Keratinocyte (primary cell): ENCODE results near the gene TRPM1. TPM values are rescaled to one million over a fixed set of nuclear protein-coding genes. Genes with fewer than 3 reads are reported as not detected.

Experiments used
- DNase-seq: peaks from one replicate; pipeline ENCODE4 v3.0.0-alpha.2; 2011; ENCODE audit warnings: low read depth, missing footprints, low spot score
- FAIRE-seq: peaks from 2 replicates; lab custom pipeline; 2011; peaks lifted over from hg19 to GRCh38; lab: Jason Lieb, UNC
- H2AFZ ChIP-seq: 2 replicates; pipeline ENCODE4 v1.6.0; 2012; ENCODE audit warnings: low read length, control low read depth, inconsistent platforms; ENCODE audit not compliant: control insufficient read depth
- H3K27ac ChIP-seq: 2 replicates; pipeline ENCODE4 v1.5.1; 2011; ENCODE audit warnings: low read length; ENCODE audit not compliant: control insufficient read depth, insufficient read depth
- H3K27me3 ChIP-seq: 3 replicates; pipeline ENCODE4 v1.6.0; 2011; ENCODE audit warnings: low read length; ENCODE audit not compliant: control insufficient read depth, insufficient read depth; ENCODE audit errors: extremely low read depth
- H3K36me3 ChIP-seq, 2 experiments: 2 replicates in 1 of 2; 3 replicates in 1 of 2; pipeline ENCODE4 v1.5.1; 2011; ENCODE audit warnings: low read length in 2 of 2, mild to moderate bottlenecking in 1 of 2; ENCODE audit not compliant: control insufficient read depth in 2 of 2, insufficient read depth in 2 of 2; ENCODE audit errors: extremely low read depth in 1 of 2
- H3K4me1 ChIP-seq: 3 replicates; pipeline ENCODE4 v1.5.1; 2011; ENCODE audit warnings: low read length; ENCODE audit not compliant: control insufficient read depth, insufficient read depth; ENCODE audit errors: extremely low read depth
- H3K4me2 ChIP-seq: 3 replicates; pipeline ENCODE4 v1.6.0; 2011; ENCODE audit warnings: low read depth, low read length; ENCODE audit not compliant: control insufficient read depth, insufficient read depth; ENCODE audit errors: extremely low read depth
- H3K4me3 ChIP-seq, 3 experiments: fragments of 200-600 bp in 1 of 3; sonication (generic) in 1 of 3; 2 replicates in 2 of 3; 3 replicates in 1 of 3; pipeline ENCODE4 v1.5.1; 2011 to 2016; ENCODE audit warnings: low read length in 3 of 3, mild to moderate bottlenecking in 3 of 3, control low read depth in 2 of 3, inconsistent platforms in 1 of 3, low read depth in 1 of 3, mixed read lengths in 1 of 3, mixed run types in 1 of 3, moderate library complexity in 1 of 3; ENCODE audit not compliant: control insufficient read depth in 2 of 3, insufficient read depth in 2 of 3; ENCODE audit errors: extremely low read depth in 1 of 3
- H3K79me2 ChIP-seq: 2 replicates; pipeline ENCODE4 v1.6.0; 2012; ENCODE audit warnings: low read length; ENCODE audit not compliant: control insufficient read depth, insufficient read depth
- H3K9ac ChIP-seq: 3 replicates; pipeline ENCODE4 v1.6.0; 2011; ENCODE audit warnings: low read length; ENCODE audit not compliant: control insufficient read depth, insufficient read depth; ENCODE audit errors: extremely low read depth
- H3K9me1 ChIP-seq: 3 replicates; pipeline ENCODE4 v1.6.0; 2011; ENCODE audit warnings: low read length; ENCODE audit not compliant: control insufficient read depth, insufficient read depth; ENCODE audit errors: extremely low read depth
- H3K9me3 ChIP-seq: 2 replicates; pipeline ENCODE4 v1.5.1; 2012; ENCODE audit warnings: low read depth, low read length; ENCODE audit not compliant: control insufficient read depth
- H4K20me1 ChIP-seq: 3 replicates; pipeline ENCODE4 v1.6.0; 2011; ENCODE audit warnings: low read length; ENCODE audit not compliant: control insufficient read depth, insufficient read depth; ENCODE audit errors: extremely low read depth
- CTCF ChIP-seq, 3 experiments: IDR thresholded peaks in 1 of 3; conservative IDR thresholded peaks in 1 of 3; optimal IDR thresholded peaks in 1 of 3; 2 replicates in 2 of 3; 3 replicates in 1 of 3; pipeline versions ENCODE3 to v1.5.1; 2011; ENCODE audit warnings: low read length in 3 of 3, mild to moderate bottlenecking in 3 of 3, moderate library complexity in 2 of 3, control low read depth in 1 of 3, inconsistent platforms in 1 of 3; ENCODE audit not compliant: insufficient read depth in 2 of 3; ENCODE audit errors: extremely low read depth in 1 of 3
- EZH2 ChIP-seq: IDR thresholded peaks from one replicate; pipeline ENCODE4 v1.6.1; 2012; ENCODE audit warnings: inconsistent platforms, mild to moderate bottlenecking, low read length, moderate library complexity
- dilution Hi-C: fragments of 300-500 bp; cut with MboI; formaldehyde crosslinking; loops from one replicate; pipeline ENCODE4 v1.7.0; 2020; ENCODE audit warnings: low sequenced_read_pairs; ENCODE audit not compliant: extremely low pct_ligation_motif_present
- polyA plus RNA-seq, 5 experiments: library from polyadenylated mRNA; depleted of rRNA in 3 of 5; stranded (reverse) in 3 of 5; stranded (forward) in 1 of 5; unstranded in 1 of 5; fragments of >200 nt; gene quantifications; 1 replicate in 1 of 5; 2 replicates in 3 of 5; 3 replicates in 1 of 5; pipeline versions ENCODE4 v1.2.1 to v1.2.3, GENCODE V29; 2011 to 2012; ENCODE audit warnings: missing spikeins in 2 of 5, low read depth in 1 of 5, low replicate concordance in 1 of 5

Gene TRPM1
- polyA plus RNA-seq, 1 donor (not counting 4 experiments of a cell fraction or from before 2014, with no cell fraction given), result 0.17 TPM

- Histone ChIP-seq H3K9ac (no peak overlapping the region), H4K20me1 (no peaks in the 10 kb centered on the region), H3K27me3 (no peaks in the 10 kb centered on the region), H3K4me3 (no peak overlapping the region), H3K36me3 (no peaks in the 10 kb centered on the region), H3K9me3 (no peaks in the 10 kb centered on the region), H3K9me1 (no peaks in the 10 kb centered on the region), H3K79me2 (no peaks in the 10 kb centered on the region), H3K27ac (no peak overlapping the region), H3K4me2 (no peak overlapping the region), H3K4me1 (no peaks in the 10 kb centered on the region), H2AFZ (no peak overlapping the region)
- TF ChIP-seq CTCF (optimal IDR thresholded peaks at IDR 0.05 in 1 of 3, IDR thresholded peaks at IDR 0.05 in 1 of 3, conservative IDR thresholded peaks at IDR 0.05 in 1 of 3; ENCODE audit: extremely low read depth in 1 of 3, insufficient read depth in 2 of 3, low read length in 3 of 3) (no peak), EZH2 (no peak)
- FAIRE-seq (no peak), DNase-seq (no peak)
- dilution Hi-C loops, result no loop called here
Observed at GRCh38 chr15:31058236-31058962, 43.1 kb downstream of the TRPM1 start.

- Histone ChIP-seq H3K36me3 (no peaks in the 10 kb centered on the region), H2AFZ (no peak overlapping the region), H3K27ac (no peak overlapping the region), H3K9me3 (no peaks in the 10 kb centered on the region), H3K9me1 (no peaks in the 10 kb centered on the region), H3K4me2 (no peak overlapping the region), H3K9ac (no peak overlapping the region), H3K79me2 (no peaks in the 10 kb centered on the region), H4K20me1 (no peaks in the 10 kb centered on the region), H3K4me3 (no peak overlapping the region), H3K4me1 (peaks cover 7% of the 10 kb centered on the region), H3K27me3 (no peaks in the 10 kb centered on the region)
- FAIRE-seq, result no peak
- DNase-seq, result no peak
- dilution Hi-C loops, result no loop called here
- TF ChIP-seq EZH2, result no peak
Observed at GRCh38 chr15:31051496-31052080, 49.9 kb downstream of the TRPM1 start.
